GM12874 (cell line): ENCODE results near the gene SETD1B.

Experiments
- CTCF ChIP-seq: IDR thresholded peaks from 2 replicates; pipeline ENCODE4 v1.5.1; 2011; ENCODE audit warnings: low read depth, mild to moderate bottlenecking, control low read depth, low read length, moderate library complexity; ENCODE audit not compliant: insufficient read depth

SETD1B gene

GRCh38 chr12:121857322-121858246 is 53.8 kb downstream of the SETD1B start:
- no peak for TF ChIP-seq CTCF

- no peak for TF ChIP-seq CTCF
Observed at GRCh38 chr12:121858318-121858661, 54.5 kb downstream of the SETD1B start.

- TF ChIP-seq CTCF = no peak
Observed at GRCh38 chr12:121858662-121859572, 55.1 kb downstream of the SETD1B start, which contains the start of gene HPD. HPD (minus strand) TSS chr12:121858859; CDS start chr12:121858823, 36 bp downstream.

- TF ChIP-seq CTCF = no peak
Observed at GRCh38 chr12:121860257-121860656, 56.4 kb downstream of the SETD1B start.

GRCh38 chr12:121861636-121862254 is 57.9 kb downstream of the SETD1B start:
- TF ChIP-seq CTCF = no peak

- TF ChIP-seq CTCF = no peak
Observed at GRCh38 chr12:121866331-121866730, 62.5 kb downstream of the SETD1B start.

GRCh38 chr12:121871467-121871866 is 67.7 kb downstream of the SETD1B start:
- TF ChIP-seq CTCF = no peak
